ENCODE measurements around the gene NOD1. TPM values are rescaled to one million over a fixed set of nuclear protein-coding genes. Genes with fewer than 3 reads are reported as not detected.

The NOD1 gene
- total RNA-seq, 1 experiment from 2014 or later = 8.1 TPM

DNA sequence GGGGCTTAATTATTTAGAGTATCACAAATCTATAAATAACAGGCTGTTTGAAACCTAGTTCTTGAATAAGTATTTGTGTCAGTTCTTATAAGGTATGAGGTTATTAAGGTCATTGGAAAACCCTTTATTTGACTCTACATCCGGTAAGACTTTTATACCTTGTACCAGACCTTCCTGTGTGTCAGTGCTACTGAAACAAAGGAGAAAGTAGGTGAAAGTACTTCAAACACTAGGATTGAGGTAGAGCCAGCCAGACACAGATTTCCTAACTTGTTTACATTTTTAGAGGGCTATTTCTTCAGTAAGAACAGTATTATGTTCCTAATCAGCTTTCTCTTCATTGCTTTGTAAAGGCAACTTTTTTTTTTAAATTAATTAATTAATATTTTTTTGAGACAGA lies 100.3 kb downstream of the NOD1 start:
- H3K4me3 ChIP-seq (ENCODE audit: low read depth in 2 of 2, low read length in 2 of 2) = no peak overlapping the region
- CTCF ChIA-PET = no interaction called here
- DNase-seq (ENCODE audit: low read depth, low spot score) (no peak), ATAC-seq (no peak)
- H3K27ac ChIP-seq (ENCODE audit: low read length) = no peak overlapping the region
- BruUV-seq (replicated peaks) = no TSS peak
- no peaks in the 10 kb centered on the region for H3K9me3 ChIP-seq (ENCODE audit: control insufficient read depth, insufficient read depth, low read depth, low read length)
- TF ChIP-seq TCF7L2 (IDR thresholded peaks at IDR 0.05; ENCODE audit: low read depth, low read length) (no peak), SIN3A (IDR thresholded peaks at IDR 0.05; ENCODE audit: borderline replicate concordance, insufficient read depth, low read depth, low read length) (no peak), REST (IDR thresholded peaks at IDR 0.05; ENCODE audit: insufficient read depth in 1 of 2, low read depth in 2 of 2, low read length in 1 of 2) (no peak)
- no peaks in the 10 kb centered on the region for H3K27me3 ChIP-seq (ENCODE audit: control insufficient read depth, insufficient read depth, low read length)
- H3K4me1 ChIP-seq (ENCODE audit: control insufficient read depth, insufficient read depth, low read length) = no peaks in the 10 kb centered on the region
- in situ Hi-C loops (cut with HindIII; ENCODE audit: low pct_unique_long_range_greater_than_20kb, low sequenced_read_pairs) (no loop called here), intact Hi-C loops (cut with micrococcal nuclease; ENCODE audit: unreplicated experiment) (no loop called here)
- no peaks in the 10 kb centered on the region for H3K36me3 ChIP-seq (ENCODE audit: control insufficient read depth, insufficient read depth, low read length)
- POLR2A ChIA-PET = no interaction called here

Other genes starting within 250 kb of the NOD1 start
- gene ZNRF2, start 194.2 kb downstream of the NOD1 start, total RNA-seq (2021; ENCODE audit: unreplicated experiment) = 22.1 TPM
- gene GGCT, start 26.0 kb upstream of the NOD1 start, total RNA-seq (2021; ENCODE audit: unreplicated experiment) = 52.2 TPM
- 271 TPM for gene GARS1, start 116.1 kb upstream of the NOD1 start, total RNA-seq (2021; ENCODE audit: unreplicated experiment)
- gene CRHR2, start 203.7 kb upstream of the NOD1 start, total RNA-seq (2021; ENCODE audit: unreplicated experiment) = not detected